A549 (cell line): ENCODE measurements around the gene DST. TPM values are rescaled to one million over a fixed set of nuclear protein-coding genes. Genes with fewer than 3 reads are reported as not detected.

Experiments used
- ATAC-seq, 2 experiments: fragments of 200-7000 bp in 1 of 2; fragments of >200 bp in 1 of 2; cut with Nextera tagmentation in 1 of 2; cut with Tn5 transposase in 1 of 2; 3 replicates each; pipeline versions ENCODE4 v1.8.0 to v1.9.1; 2018 to 2020; ENCODE audit warnings: mild to moderate bottlenecking in 1 of 2, moderate library complexity in 1 of 2
- CTCF ChIA-PET: fragments of 300-600 bp; sonication (Branson Sonifier 250); formaldehyde crosslinking; extraction: SDS; loops from one replicate; lab custom pipeline; 2021; ENCODE audit warnings: antibody characterized with exemption, inconsistent platforms; lab: Yijun Ruan, JAX
- POLR2A ChIA-PET: fragments of 350-600 bp; formaldehyde crosslinking; extraction: SDS; loops from one replicate; lab custom pipeline; 2021; ENCODE audit warnings: antibody characterized with exemption, inconsistent platforms; lab: Yijun Ruan, JAX
- DNase-seq, 2 experiments: peaks; one replicate each; pipeline versions ENCODE4 v3.0.0 to v3.0.0-alpha.2; 2011 to 2016; ENCODE audit warnings: low read depth in 1 of 2, low spot score in 1 of 2
- FAIRE-seq: peaks from 2 replicates; lab custom pipeline; 2011; peaks lifted over from hg19 to GRCh38; lab: Jason Lieb, UNC
- H3K27ac ChIP-seq, 2 experiments: fragments of >200 bp; sonication (Bioruptor Twin); formaldehyde crosslinking; 3 replicates each; pipeline ENCODE4 v1.5.1; 2016 to 2017
- H3K4me1 ChIP-seq: fragments of >200 bp; sonication (Bioruptor Twin); formaldehyde crosslinking; 3 replicates; pipeline ENCODE4 v1.6.1; 2016
- H3K4me2 ChIP-seq: fragments of >200 bp; sonication (Bioruptor Twin); formaldehyde crosslinking; 3 replicates; pipeline ENCODE4 v1.6.1; 2016
- H3K4me3 ChIP-seq: fragments of >200 bp; sonication (Bioruptor Twin); formaldehyde crosslinking; 3 replicates; pipeline ENCODE4 v1.5.1; 2016
- H3K9me3 ChIP-seq: fragments of >200 bp; sonication (Bioruptor Twin); formaldehyde crosslinking; 3 replicates; pipeline ENCODE4 v1.6.1; 2016
- CEBPB ChIP-seq, 2 experiments: fragments of >200 bp in 1 of 2; sonication (Bioruptor Twin) in 1 of 2; formaldehyde crosslinking in 1 of 2; IDR thresholded peaks; 2 replicates each; pipeline ENCODE4 v1.6.1; 2012 to 2016
- CHD4 ChIP-seq: fragments of 200-600 bp; sonication (generic); IDR thresholded peaks from 2 replicates; pipeline ENCODE4 v1.6.1; 2016; ENCODE audit warnings: antibody characterized with exemption, mild to moderate bottlenecking, borderline replicate concordance
- ESRRA ChIP-seq: fragments of 150-350 bp; IDR thresholded peaks from 2 replicates; pipeline ENCODE4 v1.6.1; 2014; ENCODE audit warnings: mild to moderate bottlenecking, low read length, borderline replicate concordance
- HOXB13 ChIP-seq: fragments of 250-450 bp; sonication (Bioruptor Pico); IDR thresholded peaks from 2 replicates; pipeline ENCODE4 v1.5.0; 2020; ENCODE audit warnings: low read depth, mild to moderate bottlenecking, moderate library complexity
- KDM1A ChIP-seq: fragments of 200-600 bp; sonication (generic); IDR thresholded peaks from 2 replicates; pipeline ENCODE4 v1.6.1; 2016; ENCODE audit warnings: low read depth, mild to moderate bottlenecking
- MYC ChIP-seq: IDR thresholded peaks from 2 replicates; pipeline ENCODE4 v1.6.1; 2012; ENCODE audit warnings: mild to moderate bottlenecking, inconsistent platforms, low read length, improper control_type of control experiment, borderline replicate concordance
- NFE2L2 ChIP-seq: fragments of 150-350 bp; conservative IDR thresholded peaks from 2 replicates; pipeline ENCODE4 v1.6.1; 2014; ENCODE audit warnings: low read length
- NPAS2 ChIP-seq: fragments of 250-450 bp; sonication (Bioruptor Pico); IDR thresholded peaks from 2 replicates; pipeline ENCODE4 v1.8.0; 2022; ENCODE audit warnings: mild to moderate bottlenecking, moderate library complexity, borderline replicate concordance
- NR3C1 ChIP-seq: fragments of >200 bp; sonication (Bioruptor Twin); formaldehyde crosslinking; IDR thresholded peaks from 3 replicates; pipeline ENCODE4 v1.6.1; 2017
- POLR2AphosphoS2 ChIP-seq: conservative IDR thresholded peaks from 2 replicates; pipeline ENCODE4 v1.6.1; 2012; ENCODE audit warnings: low read length, improper control_type of control experiment, inconsistent platforms
- RAD21 ChIP-seq, 2 experiments: fragments of >200 bp in 1 of 2; sonication (Bioruptor Twin) in 1 of 2; formaldehyde crosslinking in 1 of 2; IDR thresholded peaks in 1 of 2; conservative IDR thresholded peaks in 1 of 2; 2 replicates in 1 of 2; 3 replicates in 1 of 2; pipeline ENCODE4 v1.6.1; 2012 to 2018; ENCODE audit warnings: inconsistent platforms in 1 of 2
- WGBS: methylation state at CpG from one replicate; pipeline ENCODE4 v1.1.6; 2017; ENCODE audit errors: missing lambda C conversion rate; 5-methylcytosine and 5-hydroxymethylcytosine counted together
- polyA plus RNA-seq, 4 experiments: library from polyadenylated mRNA; depleted of rRNA in 3 of 4; stranded (reverse); fragments of >200 nt; fragmentation: RNase III in 1 of 4; extraction: RNeasy Plus Mini Kit Qiagen cat#74134 plus additional on column Dnase treatment in 1 of 4; gene quantifications; 2 replicates in 3 of 4; 3 replicates in 1 of 4; pipeline ENCODE4 v1.2.3, GENCODE V29; 2011 to 2017
- TF ChIP-seq, protein P1 (sequence below): IDR thresholded peaks from 2 replicates; pipeline ENCODE4 v1.6.1; 2012
- TF ChIP-seq, protein P2 (sequence below): fragments of >200 bp; sonication (Bioruptor Twin); formaldehyde crosslinking; IDR thresholded peaks from 3 replicates; pipeline ENCODE4 v1.6.1; 2016
- TF ChIP-seq, protein P3 (sequence below): fragments of 150-350 bp; IDR thresholded peaks from 2 replicates; pipeline ENCODE4 v1.6.1; 2014; ENCODE audit warnings: low read depth, mild to moderate bottlenecking, low read length
- TF ChIP-seq, protein P4 (sequence below): IDR thresholded peaks from 2 replicates; pipeline ENCODE4 v1.6.1; 2012; ENCODE audit warnings: low read depth, borderline replicate concordance
- TF ChIP-seq, protein P5 (sequence below): fragments of >200 bp; sonication (Bioruptor Twin); formaldehyde crosslinking; IDR thresholded peaks from 3 replicates; pipeline ENCODE4 v1.5.1; 2016

The DST gene
- polyA plus RNA-seq, 2 of the 4 experiments (the other 2 are of a cell fraction), result 32.4 to 99.0 TPM

DNA sequence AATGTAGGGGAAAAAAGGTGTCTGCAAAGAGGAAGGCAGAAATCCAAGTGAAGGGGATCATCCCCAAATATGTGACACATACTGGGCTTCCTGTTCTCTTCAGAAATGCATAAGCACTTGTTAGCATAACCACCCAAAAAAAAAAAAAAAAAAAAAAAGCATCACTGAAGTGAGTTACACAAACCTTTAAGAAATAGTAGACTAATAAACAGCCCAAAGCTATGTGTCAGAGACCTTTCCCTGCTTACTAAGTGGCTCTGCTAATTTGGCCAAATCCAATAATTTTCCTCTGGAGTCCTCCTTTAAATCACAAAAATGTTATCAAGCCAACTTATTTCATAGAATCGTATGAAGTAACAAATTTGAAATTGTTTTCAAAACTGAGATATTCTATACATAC lies 7.5 kb upstream of the DST start:
- Histone ChIP-seq H3K9me3 (no peaks in the 10 kb centered on the region), H3K27ac (peak overlapping the region; percentile 9 to 76; a peak in 5 of 6 replicates), H3K4me1 (peaks cover 71% of the 10 kb centered on the region), H3K4me2 (peak overlapping the region; percentile 60)
- CTCF ChIA-PET, result interaction anchor here (0.8 to 1.6 kb wide), 5 partner anchors 12 to 337 kb away, joined by 3 to 9 read pairs (median 4); no protein-coding TSS in a partner anchor
- ATAC-seq (no peak), FAIRE-seq (no peak), DNase-seq (no peak)
- POLR2A ChIA-PET, result no interaction called here
- 77% methylated on average over 1 of the region's 1 CpG for WGBS
- TF ChIP-seq CEBPB (IDR thresholded peaks at IDR 0.05) (no peak), CHD4 (no peak), MYC (no peak), RAD21 (conservative IDR thresholded peaks at IDR 0.05 in 1 of 2, IDR thresholded peaks at IDR 0.05 in 1 of 2) (no peak), KDM1A (no peak), POLR2AphosphoS2 (no peak), NR3C1 (no peak), NPAS2 (no peak), ESRRA (no peak), NFE2L2 (no peak), HOXB13 (CRISPR knock-in tag) (no peak)
- TF ChIP-seq, protein P1, sequence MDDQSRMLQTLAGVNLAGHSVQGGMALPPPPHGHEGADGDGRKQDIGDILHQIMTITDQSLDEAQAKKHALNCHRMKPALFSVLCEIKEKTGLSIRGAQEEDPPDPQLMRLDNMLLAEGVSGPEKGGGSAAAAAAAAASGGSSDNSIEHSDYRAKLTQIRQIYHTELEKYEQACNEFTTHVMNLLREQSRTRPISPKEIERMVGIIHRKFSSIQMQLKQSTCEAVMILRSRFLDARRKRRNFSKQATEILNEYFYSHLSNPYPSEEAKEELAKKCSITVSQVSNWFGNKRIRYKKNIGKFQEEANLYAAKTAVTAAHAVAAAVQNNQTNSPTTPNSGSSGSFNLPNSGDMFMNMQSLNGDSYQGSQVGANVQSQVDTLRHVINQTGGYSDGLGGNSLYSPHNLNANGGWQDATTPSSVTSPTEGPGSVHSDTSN, result no peak
- TF ChIP-seq, protein P2, sequence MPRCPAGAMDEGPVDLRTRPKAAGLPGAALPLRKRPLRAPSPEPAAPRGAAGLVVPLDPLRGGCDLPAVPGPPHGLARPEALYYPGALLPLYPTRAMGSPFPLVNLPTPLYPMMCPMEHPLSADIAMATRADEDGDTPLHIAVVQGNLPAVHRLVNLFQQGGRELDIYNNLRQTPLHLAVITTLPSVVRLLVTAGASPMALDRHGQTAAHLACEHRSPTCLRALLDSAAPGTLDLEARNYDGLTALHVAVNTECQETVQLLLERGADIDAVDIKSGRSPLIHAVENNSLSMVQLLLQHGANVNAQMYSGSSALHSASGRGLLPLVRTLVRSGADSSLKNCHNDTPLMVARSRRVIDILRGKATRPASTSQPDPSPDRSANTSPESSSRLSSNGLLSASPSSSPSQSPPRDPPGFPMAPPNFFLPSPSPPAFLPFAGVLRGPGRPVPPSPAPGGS, result no peak
- TF ChIP-seq, protein P3, sequence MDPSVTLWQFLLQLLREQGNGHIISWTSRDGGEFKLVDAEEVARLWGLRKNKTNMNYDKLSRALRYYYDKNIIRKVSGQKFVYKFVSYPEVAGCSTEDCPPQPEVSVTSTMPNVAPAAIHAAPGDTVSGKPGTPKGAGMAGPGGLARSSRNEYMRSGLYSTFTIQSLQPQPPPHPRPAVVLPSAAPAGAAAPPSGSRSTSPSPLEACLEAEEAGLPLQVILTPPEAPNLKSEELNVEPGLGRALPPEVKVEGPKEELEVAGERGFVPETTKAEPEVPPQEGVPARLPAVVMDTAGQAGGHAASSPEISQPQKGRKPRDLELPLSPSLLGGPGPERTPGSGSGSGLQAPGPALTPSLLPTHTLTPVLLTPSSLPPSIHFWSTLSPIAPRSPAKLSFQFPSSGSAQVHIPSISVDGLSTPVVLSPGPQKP, result no peak
- TF ChIP-seq, protein P4, sequence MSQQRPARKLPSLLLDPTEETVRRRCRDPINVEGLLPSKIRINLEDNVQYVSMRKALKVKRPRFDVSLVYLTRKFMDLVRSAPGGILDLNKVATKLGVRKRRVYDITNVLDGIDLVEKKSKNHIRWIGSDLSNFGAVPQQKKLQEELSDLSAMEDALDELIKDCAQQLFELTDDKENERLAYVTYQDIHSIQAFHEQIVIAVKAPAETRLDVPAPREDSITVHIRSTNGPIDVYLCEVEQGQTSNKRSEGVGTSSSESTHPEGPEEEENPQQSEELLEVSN, result no peak
- TF ChIP-seq, all 56 proteins: peak for 0
- no peak overlapping the region for H3K4me3 ChIP-seq

DNA sequence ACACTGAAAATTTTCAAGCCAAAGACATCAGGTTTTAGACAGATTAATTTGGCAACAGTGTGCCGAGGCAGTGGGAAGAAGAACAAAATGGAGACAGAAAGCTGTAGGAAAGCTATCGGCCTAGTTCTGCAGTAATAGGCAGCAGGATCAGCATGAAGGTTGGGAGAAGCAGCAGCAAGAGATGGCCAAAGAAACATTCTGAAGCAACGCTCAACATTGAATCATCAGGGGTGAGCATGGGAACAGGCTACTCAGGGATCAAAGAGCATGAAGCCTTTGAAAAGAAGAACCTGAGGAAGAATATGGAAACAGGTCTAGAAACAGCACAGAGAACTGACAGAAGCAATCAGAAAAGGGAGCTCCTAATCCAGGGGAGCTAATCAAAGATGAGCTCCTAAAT lies 7.1 kb upstream of the DST start:
- 36% methylated on average over 3 of the region's 3 CpGs for WGBS
- ATAC-seq (peak; percentile 47 to 70; a peak in 4 of 6 replicates), DNase-seq (peak in 1 of 2 experiments; percentile 32), FAIRE-seq (no peak)
- TF ChIP-seq, protein P5, sequence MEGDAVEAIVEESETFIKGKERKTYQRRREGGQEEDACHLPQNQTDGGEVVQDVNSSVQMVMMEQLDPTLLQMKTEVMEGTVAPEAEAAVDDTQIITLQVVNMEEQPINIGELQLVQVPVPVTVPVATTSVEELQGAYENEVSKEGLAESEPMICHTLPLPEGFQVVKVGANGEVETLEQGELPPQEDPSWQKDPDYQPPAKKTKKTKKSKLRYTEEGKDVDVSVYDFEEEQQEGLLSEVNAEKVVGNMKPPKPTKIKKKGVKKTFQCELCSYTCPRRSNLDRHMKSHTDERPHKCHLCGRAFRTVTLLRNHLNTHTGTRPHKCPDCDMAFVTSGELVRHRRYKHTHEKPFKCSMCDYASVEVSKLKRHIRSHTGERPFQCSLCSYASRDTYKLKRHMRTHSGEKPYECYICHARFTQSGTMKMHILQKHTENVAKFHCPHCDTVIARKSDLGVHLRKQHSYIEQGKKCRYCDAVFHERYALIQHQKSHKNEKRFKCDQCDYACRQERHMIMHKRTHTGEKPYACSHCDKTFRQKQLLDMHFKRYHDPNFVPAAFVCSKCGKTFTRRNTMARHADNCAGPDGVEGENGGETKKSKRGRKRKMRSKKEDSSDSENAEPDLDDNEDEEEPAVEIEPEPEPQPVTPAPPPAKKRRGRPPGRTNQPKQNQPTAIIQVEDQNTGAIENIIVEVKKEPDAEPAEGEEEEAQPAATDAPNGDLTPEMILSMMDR, result no peak
- TF ChIP-seq NPAS2, result no peak
- TF ChIP-seq RAD21 (conservative IDR thresholded peaks at IDR 0.05 in 1 of 2, IDR thresholded peaks at IDR 0.05 in 1 of 2), result no peak
- TF ChIP-seq NFE2L2, result no peak
- Histone ChIP-seq H3K9me3 (no peaks in the 10 kb centered on the region), H3K4me3 (no peak overlapping the region), H3K4me1 (peaks cover 67% of the 10 kb centered on the region), H3K4me2 (peak overlapping the region; percentile 60), H3K27ac (peak overlapping the region; percentile 9 to 76; a peak in 5 of 6 replicates)
- ChIA-PET POLR2A (no interaction called here), CTCF (interaction anchor here (0.8 to 1.6 kb wide), 5 partner anchors 12 to 337 kb away, joined by 3 to 9 read pairs (median 4); no protein-coding TSS in a partner anchor)
